GM18520 (cell line): ENCODE data around the gene AHDC1.

Experiments
- ATAC-seq: cut with Tn5 transposase; IDR thresholded peaks from one replicate; pipeline ENCODE4 v1.9.1; 2021; ENCODE audit not compliant: unreplicated experiment

The AHDC1 gene

GRCh38 chr1:27566462-27567145, 37.3 kb downstream of the AHDC1 start:
- ATAC-seq: no peak

- ATAC-seq: no peak
These were observed 39.0 kb downstream of the AHDC1 start for GRCh38 chr1:27564710-27565649.

- no peak for ATAC-seq
These were observed 40.1 kb downstream of the AHDC1 start for GRCh38 chr1:27563591-27564471.

- ATAC-seq: no peak
These were observed 40.7 kb downstream of the AHDC1 start for GRCh38 chr1:27563341-27563590.

GRCh38 chr1:27562534-27563340, 41.2 kb downstream of the AHDC1 start:
- no peak for ATAC-seq

- ATAC-seq: no peak
These were observed 41.9 kb downstream of the AHDC1 start for GRCh38 chr1:27562021-27562420.

GRCh38 chr1:27561124-27561899, 42.6 kb downstream of the AHDC1 start:
- no peak for ATAC-seq

- ATAC-seq: no peak
These were observed 43.4 kb downstream of the AHDC1 start for GRCh38 chr1:27560268-27561123.

- ATAC-seq: no peak
These were observed 44.4 kb downstream of the AHDC1 start for GRCh38 chr1:27559466-27560030.

GRCh38 chr1:27557596-27558340, 46.2 kb downstream of the AHDC1 start:
- no peak for ATAC-seq

GRCh38 chr1:27556781-27557595, 47.0 kb downstream of the AHDC1 start:
- ATAC-seq: no peak

GRCh38 chr1:27556435-27556780, 47.5 kb downstream of the AHDC1 start:
- ATAC-seq: no peak

GRCh38 chr1:27555700-27556424, 48.1 kb downstream of the AHDC1 start:
- no peak for ATAC-seq

GRCh38 chr1:27554759-27555699, 48.9 kb downstream of the AHDC1 start:
- no peak for ATAC-seq

GRCh38 chr1:27554293-27554692, 49.7 kb downstream of the AHDC1 start:
- ATAC-seq: no peak
